HL-60 (cell line): ENCODE results near the gene SMIM31.

Experiments
- POLR2AphosphoS5 ChIP-seq: IDR thresholded peaks from 2 replicates; pipeline ENCODE4 v1.6.1; 2012; ENCODE audit warnings: low read depth
- SPI1 ChIP-seq: IDR thresholded peaks from 2 replicates; pipeline ENCODE4 v1.6.1; 2012; ENCODE audit warnings: low read depth, mild to moderate bottlenecking, borderline replicate concordance
- TF ChIP-seq, protein P1 (sequence below): IDR thresholded peaks from one replicate; pipeline ENCODE4 v1.5.1; 2011; ENCODE audit warnings: low read length, control low read depth, inconsistent platforms; ENCODE audit not compliant: insufficient read depth
- TF ChIP-seq, protein P2 (sequence below): IDR thresholded peaks from 2 replicates; pipeline ENCODE4 v1.6.1; 2012; ENCODE audit warnings: low read depth; ENCODE audit not compliant: insufficient replicate concordance

GRCh38 chr4:164725066-164725465, 28.9 kb upstream of the SMIM31 start:
- TF ChIP-seq POLR2AphosphoS5 (no peak), SPI1 (no peak)
- TF ChIP-seq, protein P1, sequence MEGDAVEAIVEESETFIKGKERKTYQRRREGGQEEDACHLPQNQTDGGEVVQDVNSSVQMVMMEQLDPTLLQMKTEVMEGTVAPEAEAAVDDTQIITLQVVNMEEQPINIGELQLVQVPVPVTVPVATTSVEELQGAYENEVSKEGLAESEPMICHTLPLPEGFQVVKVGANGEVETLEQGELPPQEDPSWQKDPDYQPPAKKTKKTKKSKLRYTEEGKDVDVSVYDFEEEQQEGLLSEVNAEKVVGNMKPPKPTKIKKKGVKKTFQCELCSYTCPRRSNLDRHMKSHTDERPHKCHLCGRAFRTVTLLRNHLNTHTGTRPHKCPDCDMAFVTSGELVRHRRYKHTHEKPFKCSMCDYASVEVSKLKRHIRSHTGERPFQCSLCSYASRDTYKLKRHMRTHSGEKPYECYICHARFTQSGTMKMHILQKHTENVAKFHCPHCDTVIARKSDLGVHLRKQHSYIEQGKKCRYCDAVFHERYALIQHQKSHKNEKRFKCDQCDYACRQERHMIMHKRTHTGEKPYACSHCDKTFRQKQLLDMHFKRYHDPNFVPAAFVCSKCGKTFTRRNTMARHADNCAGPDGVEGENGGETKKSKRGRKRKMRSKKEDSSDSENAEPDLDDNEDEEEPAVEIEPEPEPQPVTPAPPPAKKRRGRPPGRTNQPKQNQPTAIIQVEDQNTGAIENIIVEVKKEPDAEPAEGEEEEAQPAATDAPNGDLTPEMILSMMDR = no peak
- TF ChIP-seq, protein P2, sequence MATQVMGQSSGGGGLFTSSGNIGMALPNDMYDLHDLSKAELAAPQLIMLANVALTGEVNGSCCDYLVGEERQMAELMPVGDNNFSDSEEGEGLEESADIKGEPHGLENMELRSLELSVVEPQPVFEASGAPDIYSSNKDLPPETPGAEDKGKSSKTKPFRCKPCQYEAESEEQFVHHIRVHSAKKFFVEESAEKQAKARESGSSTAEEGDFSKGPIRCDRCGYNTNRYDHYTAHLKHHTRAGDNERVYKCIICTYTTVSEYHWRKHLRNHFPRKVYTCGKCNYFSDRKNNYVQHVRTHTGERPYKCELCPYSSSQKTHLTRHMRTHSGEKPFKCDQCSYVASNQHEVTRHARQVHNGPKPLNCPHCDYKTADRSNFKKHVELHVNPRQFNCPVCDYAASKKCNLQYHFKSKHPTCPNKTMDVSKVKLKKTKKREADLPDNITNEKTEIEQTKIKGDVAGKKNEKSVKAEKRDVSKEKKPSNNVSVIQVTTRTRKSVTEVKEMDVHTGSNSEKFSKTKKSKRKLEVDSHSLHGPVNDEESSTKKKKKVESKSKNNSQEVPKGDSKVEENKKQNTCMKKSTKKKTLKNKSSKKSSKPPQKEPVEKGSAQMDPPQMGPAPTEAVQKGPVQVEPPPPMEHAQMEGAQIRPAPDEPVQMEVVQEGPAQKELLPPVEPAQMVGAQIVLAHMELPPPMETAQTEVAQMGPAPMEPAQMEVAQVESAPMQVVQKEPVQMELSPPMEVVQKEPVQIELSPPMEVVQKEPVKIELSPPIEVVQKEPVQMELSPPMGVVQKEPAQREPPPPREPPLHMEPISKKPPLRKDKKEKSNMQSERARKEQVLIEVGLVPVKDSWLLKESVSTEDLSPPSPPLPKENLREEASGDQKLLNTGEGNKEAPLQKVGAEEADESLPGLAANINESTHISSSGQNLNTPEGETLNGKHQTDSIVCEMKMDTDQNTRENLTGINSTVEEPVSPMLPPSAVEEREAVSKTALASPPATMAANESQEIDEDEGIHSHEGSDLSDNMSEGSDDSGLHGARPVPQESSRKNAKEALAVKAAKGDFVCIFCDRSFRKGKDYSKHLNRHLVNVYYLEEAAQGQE = no peak
